IMR-90 (cell line): Measurements from ENCODE around the gene SEMA5A. TPM values are rescaled to one million over a fixed set of nuclear protein-coding genes. Genes with fewer than 3 reads are reported as not detected.

Experiments
- ATAC-seq: fragments of 200-7000 bp; cut with Tn5 transposase; 2 replicates; pipeline ENCODE4 v1.9.1; 2020; ENCODE audit warnings: low read depth, mild to moderate bottlenecking, moderate library complexity
- BruUV-seq: library from RNA; stranded (reverse); fragments of 400-500 nt; replicated peaks from 2 replicates; lab custom pipeline; 2021; lab: Mats Ljungman, UMichigan
- CTCF ChIA-PET: fragments of 300-600 bp; formaldehyde crosslinking; extraction: SDS; loops from one replicate; lab custom pipeline; 2021; ENCODE audit warnings: antibody characterized with exemption; lab: Yijun Ruan, JAX
- POLR2A ChIA-PET: fragments of 300-600 bp; sonication (Branson Sonifier 250); formaldehyde crosslinking; loops from one replicate; lab custom pipeline; 2022; ENCODE audit warnings: antibody characterized with exemption; ENCODE audit not compliant: unreplicated experiment; lab: Charles Lee
- DNase-seq: peaks from one replicate; pipeline ENCODE4 v3.0.0; 2013
- H2AFZ ChIP-seq: replicated peaks from 2 replicates; pipeline ENCODE3; 2013; ENCODE audit warnings: low read length, mild to moderate bottlenecking; ENCODE audit not compliant: poor library complexity
- H2AK5ac ChIP-seq: 2 replicates; pipeline ENCODE4 v1.6.1; 2013; ENCODE audit warnings: low read depth, low read length, inconsistent platforms
- H2AK9ac ChIP-seq: replicated peaks from 2 replicates; pipeline ENCODE3; 2013; ENCODE audit warnings: mild to moderate bottlenecking, low read depth, low read length, moderate library complexity; ENCODE audit not compliant: poor library complexity
- H2BK120ac ChIP-seq: 2 replicates; pipeline ENCODE4 v1.6.1; 2013; ENCODE audit warnings: low read depth, low read length, inconsistent platforms
- H2BK15ac ChIP-seq: 3 replicates; pipeline ENCODE4 v1.6.1; 2013; ENCODE audit warnings: low read depth, low read length, inconsistent platforms
- H2BK20ac ChIP-seq: 2 replicates; pipeline ENCODE4 v1.6.1; 2013; ENCODE audit warnings: low read depth, mild to moderate bottlenecking, inconsistent platforms, low read length, moderate library complexity
- H2BK5ac ChIP-seq: 2 replicates; pipeline ENCODE4 v1.6.1; 2013; ENCODE audit warnings: mild to moderate bottlenecking, low read depth, low read length, inconsistent platforms; ENCODE audit not compliant: poor library complexity, severe bottlenecking
- H3K14ac ChIP-seq: replicated peaks from 2 replicates; pipeline ENCODE4 v1.6.1; 2013; ENCODE audit warnings: low read depth, low read length, inconsistent platforms
- H3K18ac ChIP-seq: 2 replicates; pipeline ENCODE4 v1.6.1; 2013; ENCODE audit warnings: low read depth, low read length, control low read depth
- H3K23ac ChIP-seq: 2 replicates; pipeline ENCODE4 v1.6.1; 2013; ENCODE audit warnings: low read depth, low read length, inconsistent platforms
- H3K27ac ChIP-seq: 2 replicates; pipeline ENCODE4 v1.5.1; 2013; ENCODE audit warnings: mild to moderate bottlenecking, control low read depth, low read length; ENCODE audit not compliant: insufficient read depth
- H3K27me3 ChIP-seq: 2 replicates; pipeline ENCODE4 v1.6.1; 2013; ENCODE audit warnings: low read length; ENCODE audit not compliant: control insufficient read depth, insufficient read depth
- H3K36me3 ChIP-seq: 2 replicates; pipeline ENCODE4 v1.6.1; 2013; ENCODE audit warnings: low read length, mixed read lengths; ENCODE audit not compliant: control insufficient read depth, insufficient read depth
- H3K4ac ChIP-seq: 2 replicates; pipeline ENCODE4 v1.6.1; 2013; ENCODE audit warnings: low read depth, low read length, inconsistent platforms
- H3K4me1 ChIP-seq: 2 replicates; pipeline ENCODE4 v1.6.1; 2013; ENCODE audit warnings: low read length, mixed read lengths; ENCODE audit not compliant: control insufficient read depth, insufficient read depth
- H3K4me2 ChIP-seq: 2 replicates; pipeline ENCODE4 v1.6.1; 2013; ENCODE audit warnings: low read depth, mild to moderate bottlenecking, control low read depth, low read length, moderate library complexity
- H3K4me3 ChIP-seq: 2 replicates; pipeline ENCODE4 v1.5.1; 2013; ENCODE audit warnings: low read depth, mild to moderate bottlenecking, control low read depth, low read length, moderate library complexity; ENCODE audit not compliant: insufficient read depth
- H3K56ac ChIP-seq: 2 replicates; pipeline ENCODE4 v1.6.1; 2013; ENCODE audit warnings: low read length, inconsistent platforms; ENCODE audit not compliant: insufficient read depth; ENCODE audit errors: extremely low read depth
- H3K79me1 ChIP-seq, 2 experiments: 2 replicates each; pipeline ENCODE4 v1.6.1; 2013; ENCODE audit warnings: low read length in 2 of 2, inconsistent platforms in 1 of 2, low read depth in 1 of 2
- H3K9ac ChIP-seq: 2 replicates; pipeline ENCODE4 v1.6.1; 2013; ENCODE audit warnings: low read depth, low read length, control low read depth
- H3K9me1 ChIP-seq: 2 replicates; pipeline ENCODE4 v1.6.1; 2013; ENCODE audit warnings: low read length, inconsistent platforms; ENCODE audit not compliant: insufficient read depth
- H3K9me3 ChIP-seq: 2 replicates; pipeline ENCODE4 v1.6.1; 2013; ENCODE audit warnings: low read length; ENCODE audit not compliant: control insufficient read depth, insufficient read depth
- H4K20me1 ChIP-seq: 2 replicates; pipeline ENCODE4 v1.6.1; 2013; ENCODE audit warnings: low read length, inconsistent platforms; ENCODE audit not compliant: insufficient read depth
- H4K5ac ChIP-seq: 2 replicates; pipeline ENCODE4 v1.6.1; 2013; ENCODE audit warnings: mild to moderate bottlenecking, low read depth, low read length, control low read depth
- H4K8ac ChIP-seq, 2 experiments: 2 replicates each; pipeline ENCODE4 v1.6.1; 2013; ENCODE audit warnings: low read depth in 2 of 2, low read length in 2 of 2, control low read depth in 1 of 2, inconsistent platforms in 1 of 2
- H4K91ac ChIP-seq: 2 replicates; pipeline ENCODE4 v1.6.1; 2013; ENCODE audit warnings: low read depth, low read length, inconsistent platforms; ENCODE audit not compliant: insufficient read depth
- ELK1 ChIP-seq: fragments of 150-350 bp; IDR thresholded peaks from 2 replicates; pipeline ENCODE4 v1.6.1; 2016; ENCODE audit warnings: low read depth, mild to moderate bottlenecking, low read length, moderate library complexity, borderline replicate concordance
- MAZ ChIP-seq: IDR thresholded peaks from 2 replicates; pipeline ENCODE4 v1.6.1; 2012; ENCODE audit warnings: low read depth, mild to moderate bottlenecking, low read length, improper control_type of control experiment, moderate library complexity, borderline replicate concordance
- NFE2L2 ChIP-seq: fragments of 150-350 bp; IDR thresholded peaks from 2 replicates; pipeline ENCODE4 v1.6.1; 2016; ENCODE audit warnings: low read depth, mild to moderate bottlenecking, low read length
- POLR2A ChIP-seq: IDR thresholded peaks from 2 replicates; pipeline ENCODE4 v1.6.1; 2012; ENCODE audit warnings: mild to moderate bottlenecking, low read depth, low read length
- RFX5 ChIP-seq: IDR thresholded peaks from 2 replicates; pipeline ENCODE4 v1.8.0; 2012; ENCODE audit warnings: low read depth, mild to moderate bottlenecking, low read length, moderate library complexity
- SMC3 ChIP-seq: fragments of 150-350 bp; IDR thresholded peaks from 2 replicates; pipeline ENCODE4 v1.6.1; 2016; ENCODE audit warnings: low read depth, mild to moderate bottlenecking, antibody characterized with exemption, low read length, moderate library complexity
- USF2 ChIP-seq: fragments of 150-350 bp; IDR thresholded peaks from 2 replicates; pipeline ENCODE4 v1.6.1; 2017; ENCODE audit warnings: mild to moderate bottlenecking, antibody characterized with exemption, low read length, low read depth
- WGBS, 2 experiments: methylation state at CpG; one replicate each; pipeline versions ENCODE4 v1.1.5 to v1.1.7; 2013; ENCODE audit warnings: missing lambda C conversion rate in 2 of 2; ENCODE audit not compliant: insufficient read length in 1 of 2; ENCODE audit errors: extremely low coverage in 2 of 2; 5-methylcytosine and 5-hydroxymethylcytosine counted together
- dilution Hi-C: fragments of 300-500 bp; cut with HindIII; formaldehyde crosslinking; loops from one replicate; pipeline ENCODE4 v1.14.3; 2018; ENCODE audit warnings: low sequenced_read_pairs; ENCODE audit not compliant: unreplicated experiment
- in situ Hi-C: fragments of 300-500 bp; cut with MboI; formaldehyde crosslinking; loops from 3 replicates; pipeline ENCODE4 v1.14.3; 2019; ENCODE audit warnings: low sequenced_read_pairs, inconsistent platforms, mixed read lengths
- intact Hi-C: fragments of 100-400 bp; cut with micrococcal nuclease; formaldehyde crosslinking; loops from 2 replicates; pipeline ENCODE4 v1.10.0; 2022
- polyA plus RNA-seq, 3 experiments: library from polyadenylated mRNA; depleted of rRNA; stranded (reverse); fragments of >200 nt; gene quantifications; 2 replicates each; pipeline ENCODE4 v1.2.3, GENCODE V29; 2012; ENCODE audit warnings: low replicate concordance in 1 of 3
- total RNA-seq: library from RNA; depleted of rRNA; stranded (reverse); fragments of >200 nt; gene quantifications from 2 replicates; pipeline ENCODE4 v1.2.3, GENCODE V29; 2012

Gene SEMA5A
- total and polyA plus RNA-seq, 2 of the 4 experiments (the other 2 are of a cell fraction) = 8.2 to 9.9 TPM

GRCh38 chr5:9284781-9285307 lies 261.0 kb downstream of the SEMA5A start:
- DNase-seq = peak; percentile 58
- BruUV-seq = no TSS peak
- H2AFZ ChIP-seq = no peak overlapping the region
- ATAC-seq = peak; percentile 54; the same call in 1 of the 2 replicates
- H3K4me1 ChIP-seq = peaks cover 4% of the 10 kb centered on the region
- H3K4me3 ChIP-seq = no peak overlapping the region
- dilution Hi-C loops = no loop called here
- no peak overlapping the region for H2BK120ac ChIP-seq
- no peak overlapping the region for H3K27ac ChIP-seq
- ChIA-PET POLR2A (no interaction called here), CTCF (no interaction called here)
- no peak overlapping the region for H2BK20ac ChIP-seq
- H3K56ac ChIP-seq = no peak overlapping the region
- H3K18ac ChIP-seq = no peak overlapping the region
- in situ Hi-C loops = no loop called here
- no peak overlapping the region for H4K91ac ChIP-seq
- H4K20me1 ChIP-seq = no peaks in the 10 kb centered on the region
- H2AK5ac ChIP-seq = no peak overlapping the region
- no peak overlapping the region for H2BK5ac ChIP-seq
- H2BK15ac ChIP-seq = no peak overlapping the region
- TF ChIP-seq RFX5 = no peak
- TF ChIP-seq POLR2A = no peak
- TF ChIP-seq MAZ = no peak
- no peak for TF ChIP-seq NFE2L2
- no peak for TF ChIP-seq ELK1
- no peak for TF ChIP-seq SMC3
- no peak for TF ChIP-seq USF2
- no peak overlapping the region for H3K4ac ChIP-seq
- no peak overlapping the region; the same call in 1 of the 2 replicates for H3K14ac ChIP-seq
- no peaks in the 10 kb centered on the region for H3K9me3 ChIP-seq
- no peak overlapping the region for H2AK9ac ChIP-seq
- intact Hi-C loops = no loop called here
- no peak overlapping the region for H3K23ac ChIP-seq
- no CpG with 5 or more reads among the region's 3 CpGs for WGBS, 2 experiments
- H3K79me1 ChIP-seq = peaks cover 0 to 24% of the 10 kb centered on the region in 2 experiments; a peak in 3 of 4 replicates
- H3K9ac ChIP-seq = no peak overlapping the region
- no peak overlapping the region for H4K8ac ChIP-seq
- peak overlapping the region; percentile 72; the same call in 1 of the 2 replicates for H3K4me2 ChIP-seq
- no peaks in the 10 kb centered on the region for H3K27me3 ChIP-seq
- no peak overlapping the region for H4K5ac ChIP-seq
- peaks cover 11% of the 10 kb centered on the region; the same call in 1 of the 2 replicates for H3K9me1 ChIP-seq
- H3K36me3 ChIP-seq = no peaks in the 10 kb centered on the region
